ENCODE data around the gene CUX1.

Gene CUX1

GRCh38 chr7:102312317-102312716 is 494.9 kb downstream of the CUX1 start:
- Histone ChIP-seq H3K4me2 (no peak overlapping the region; the same call in 1 of the 2 replicates), H3K27me3 (ENCODE audit: insufficient read depth, low read depth) (no peaks in the 10 kb centered on the region), H3K79me2 (ENCODE audit: insufficient read depth, low read depth) (peaks cover 28% of the 10 kb centered on the region), H3K27ac (no peak overlapping the region), H3K4me3 (IDR thresholded peaks at IDR 0.05; ENCODE audit: insufficient read depth, low read depth, low read length) (no peak overlapping the region), H4K20me1 (ENCODE audit: insufficient read depth) (no peaks in the 10 kb centered on the region), H3K36me3 (ENCODE audit: insufficient read depth) (peaks cover 11% of the 10 kb centered on the region; the same call in 1 of the 2 replicates), H2AFZ (ENCODE audit: low read depth) (no peak overlapping the region), H3K4me1 (ENCODE audit: low read depth, poor library complexity, severe bottlenecking) (peaks cover 45% of the 10 kb centered on the region), H3K9ac (no peak overlapping the region)
- no peak for TF ChIP-seq CTCF (conservative IDR thresholded peaks at IDR 0.05; ENCODE audit: low read depth, low read length)

- Histone ChIP-seq H3K4me2 (no peak overlapping the region), H3K27ac (no peak overlapping the region), H3K9ac (no peak overlapping the region), H3K4me3 (IDR thresholded peaks at IDR 0.05; ENCODE audit: insufficient read depth, low read depth, low read length) (no peak overlapping the region), H4K20me1 (ENCODE audit: insufficient read depth) (no peaks in the 10 kb centered on the region), H3K36me3 (ENCODE audit: insufficient read depth) (peaks cover 11% of the 10 kb centered on the region; the same call in 1 of the 2 replicates), H3K4me1 (ENCODE audit: low read depth, poor library complexity, severe bottlenecking) (peaks cover 27% of the 10 kb centered on the region), H2AFZ (ENCODE audit: low read depth) (no peak overlapping the region), H3K27me3 (ENCODE audit: insufficient read depth, low read depth) (no peaks in the 10 kb centered on the region), H3K79me2 (ENCODE audit: insufficient read depth, low read depth) (peaks cover 9% of the 10 kb centered on the region; the same call in 1 of the 2 replicates)
- TF ChIP-seq CTCF (conservative IDR thresholded peaks at IDR 0.05; ENCODE audit: low read depth, low read length) = no peak
Measured at GRCh38 chr7:102313997-102314780, 496.8 kb downstream of the CUX1 start.

DNA sequence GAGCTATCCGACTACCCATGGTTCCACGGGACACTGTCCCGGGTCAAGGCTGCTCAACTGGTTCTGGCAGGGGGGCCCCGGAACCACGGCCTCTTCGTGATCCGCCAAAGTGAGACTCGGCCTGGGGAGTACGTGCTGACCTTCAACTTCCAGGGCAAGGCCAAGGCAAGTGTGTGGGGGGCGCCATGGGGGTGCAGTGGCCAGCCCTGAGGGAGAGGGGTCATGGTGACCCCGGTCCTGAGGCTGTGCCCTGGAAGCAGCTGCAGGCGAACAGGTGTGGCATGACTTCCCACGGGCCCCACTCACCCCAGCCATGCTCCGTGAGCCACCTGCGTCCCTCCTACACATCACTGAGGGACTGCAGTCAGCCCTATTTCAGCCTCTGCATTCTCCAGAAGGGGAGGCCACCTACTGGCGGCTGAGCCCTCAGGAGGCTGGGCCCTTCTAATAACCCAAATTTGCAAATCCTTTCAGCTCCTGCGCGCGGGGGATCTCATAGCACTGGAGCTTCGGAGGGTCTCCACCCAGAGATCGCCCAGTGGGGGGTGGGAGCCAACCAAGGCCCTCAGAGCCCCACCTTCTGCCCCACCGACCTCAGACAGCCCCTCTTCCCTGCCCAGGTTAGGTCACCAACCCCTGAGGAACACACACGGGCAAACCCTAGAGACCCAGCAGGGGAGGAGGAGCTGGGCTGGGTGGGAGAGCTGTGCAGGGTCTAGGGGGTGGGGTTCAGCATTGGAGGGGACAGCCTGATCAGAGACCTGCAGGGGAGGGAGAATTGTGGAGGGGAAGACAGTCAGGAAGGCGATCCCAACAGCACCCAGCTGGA is 500.0 kb downstream of the CUX1 start:
- H3K36me3 ChIP-seq (ENCODE audit: insufficient read depth) = peaks cover 11% of the 10 kb centered on the region; the same call in 1 of the 2 replicates
- TF ChIP-seq CTCF (conservative IDR thresholded peaks at IDR 0.05; ENCODE audit: low read depth, low read length) = no peak
- H3K9ac ChIP-seq = no peak overlapping the region
- H3K27ac ChIP-seq = no peak overlapping the region
- no peak overlapping the region for H2AFZ ChIP-seq (ENCODE audit: low read depth)
- no peaks in the 10 kb centered on the region for H4K20me1 ChIP-seq (ENCODE audit: insufficient read depth)
- no peaks in the 10 kb centered on the region for H3K4me1 ChIP-seq (ENCODE audit: low read depth, poor library complexity, severe bottlenecking)
- no peak overlapping the region for H3K4me3 ChIP-seq (IDR thresholded peaks at IDR 0.05; ENCODE audit: insufficient read depth, low read depth, low read length)
- H3K4me2 ChIP-seq = no peak overlapping the region
- H3K79me2 ChIP-seq (ENCODE audit: insufficient read depth, low read depth) = no peaks in the 10 kb centered on the region
- no peaks in the 10 kb centered on the region for H3K27me3 ChIP-seq (ENCODE audit: insufficient read depth, low read depth)

DNA sequence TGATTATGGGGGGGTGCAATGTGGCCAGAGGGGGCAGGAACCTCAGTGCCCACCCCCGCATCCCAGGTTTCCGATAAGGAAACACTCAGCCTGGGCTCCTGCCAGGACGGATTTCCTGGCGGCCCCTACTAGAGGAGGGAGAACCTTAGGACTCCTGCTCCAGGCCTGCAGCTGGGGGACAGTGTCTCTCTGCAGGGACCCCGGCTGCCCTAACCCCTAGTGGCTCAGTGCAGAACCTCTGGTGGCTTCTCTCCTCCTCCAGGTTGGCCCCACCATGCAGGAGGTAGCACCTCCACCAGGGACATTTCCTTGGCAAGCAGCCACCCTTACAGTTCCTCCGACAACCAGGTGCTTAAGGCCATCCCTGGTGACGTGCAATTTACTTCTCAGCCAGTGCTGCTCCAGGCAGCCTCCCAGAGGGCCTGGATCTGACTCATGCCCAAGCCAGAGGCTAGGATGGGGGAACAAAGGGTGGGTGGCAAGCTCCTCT is 501.1 kb downstream of the CUX1 start:
- Histone ChIP-seq H3K4me3 (IDR thresholded peaks at IDR 0.05; ENCODE audit: insufficient read depth, low read depth, low read length) (no peak overlapping the region), H4K20me1 (ENCODE audit: insufficient read depth) (no peaks in the 10 kb centered on the region), H3K36me3 (ENCODE audit: insufficient read depth) (peaks cover 11% of the 10 kb centered on the region; the same call in 1 of the 2 replicates), H3K27me3 (ENCODE audit: insufficient read depth, low read depth) (no peaks in the 10 kb centered on the region), H3K9ac (no peak overlapping the region), H3K79me2 (ENCODE audit: insufficient read depth, low read depth) (no peaks in the 10 kb centered on the region), H3K4me2 (no peak overlapping the region), H2AFZ (ENCODE audit: low read depth) (no peak overlapping the region), H3K4me1 (ENCODE audit: low read depth, poor library complexity, severe bottlenecking) (no peaks in the 10 kb centered on the region), H3K27ac (no peak overlapping the region)
- TF ChIP-seq CTCF (conservative IDR thresholded peaks at IDR 0.05; ENCODE audit: low read depth, low read length) = no peak

Data from KMS-11 (cell line).